Ramos (cell line): ENCODE results near the gene AEBP1.

Experiments used
- in situ Hi-C: fragments of 300-500 bp; cut with MboI; formaldehyde crosslinking; loops from one replicate; pipeline ENCODE4 v1.14.3; 2022; ENCODE audit warnings: low sequenced_read_pairs; ENCODE audit not compliant: unreplicated experiment

Gene AEBP1

DNA sequence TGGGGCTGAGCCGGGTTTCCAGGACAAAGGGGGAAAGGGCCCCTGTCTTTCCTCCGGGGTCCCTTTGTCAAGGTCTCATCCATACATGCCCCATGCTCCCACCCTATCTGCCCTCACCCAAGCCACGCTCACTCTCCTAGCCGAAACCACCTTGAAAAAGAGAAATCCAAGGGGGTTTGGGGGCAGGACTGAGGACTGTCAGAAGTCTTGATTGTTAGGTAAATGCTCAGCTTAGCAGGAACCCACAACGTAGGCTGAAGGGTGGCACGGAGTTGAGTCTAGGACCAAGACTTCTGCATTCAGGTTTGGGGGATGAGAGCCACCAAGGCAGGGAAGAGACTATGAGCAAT, 38.1 kb upstream of the AEBP1 start:
- in situ Hi-C loops: loop anchor here (5.0 kb wide), 1 partner anchor 126 kb away; no protein-coding TSS in a partner anchor

GRCh38 chr7:44066494-44067063, 37.6 kb upstream of the AEBP1 start:
- in situ Hi-C loops: loop anchor here (5.0 kb wide), 1 partner anchor 126 kb away; no protein-coding TSS in a partner anchor

DNA sequence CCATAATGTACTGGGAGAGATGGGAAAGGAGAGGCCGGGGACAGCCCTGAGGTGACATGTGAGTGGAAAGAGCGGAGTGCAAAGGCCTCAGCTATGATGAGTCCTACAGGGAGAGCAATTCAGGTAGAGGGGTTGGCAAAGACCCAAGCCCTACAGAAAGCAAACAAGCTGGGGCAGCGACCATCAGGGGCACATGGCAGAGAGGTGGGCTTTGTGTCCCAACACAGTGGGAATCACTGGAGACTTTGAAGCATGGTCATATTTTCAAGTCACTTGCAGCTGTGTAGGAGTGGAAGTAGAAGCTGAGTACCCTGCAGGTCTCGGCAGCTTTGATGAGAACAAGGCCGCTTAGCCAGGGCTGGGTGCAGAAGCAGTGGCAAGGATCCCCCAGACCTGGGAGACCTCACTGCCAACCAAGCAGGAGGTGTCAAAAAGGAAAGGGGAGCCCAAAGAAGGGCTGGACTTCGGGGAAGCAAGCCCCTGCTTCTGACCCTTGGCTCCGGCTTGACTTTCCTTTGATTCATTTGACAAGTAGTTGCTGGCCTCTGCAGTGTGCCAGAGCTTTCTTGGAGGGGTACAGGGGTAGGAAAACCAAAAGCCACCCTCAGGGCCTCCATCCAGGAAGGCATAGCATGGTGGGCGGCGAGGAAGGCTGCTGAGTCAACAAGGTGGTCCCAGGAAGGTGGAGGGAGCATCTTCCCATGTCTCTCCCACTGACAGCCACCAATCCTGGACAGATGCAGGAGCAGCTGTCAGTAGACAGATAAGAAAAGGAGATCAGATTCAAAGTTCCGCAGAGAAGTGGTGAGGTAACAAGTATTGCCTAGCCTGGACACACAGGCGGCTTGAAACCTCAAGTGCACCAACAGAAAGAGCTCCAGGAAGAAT, 36.8 kb upstream of the AEBP1 start:
- in situ Hi-C loops: loop anchor here (5.0 kb wide), 1 partner anchor 125 kb away; no protein-coding TSS in a partner anchor

DNA sequence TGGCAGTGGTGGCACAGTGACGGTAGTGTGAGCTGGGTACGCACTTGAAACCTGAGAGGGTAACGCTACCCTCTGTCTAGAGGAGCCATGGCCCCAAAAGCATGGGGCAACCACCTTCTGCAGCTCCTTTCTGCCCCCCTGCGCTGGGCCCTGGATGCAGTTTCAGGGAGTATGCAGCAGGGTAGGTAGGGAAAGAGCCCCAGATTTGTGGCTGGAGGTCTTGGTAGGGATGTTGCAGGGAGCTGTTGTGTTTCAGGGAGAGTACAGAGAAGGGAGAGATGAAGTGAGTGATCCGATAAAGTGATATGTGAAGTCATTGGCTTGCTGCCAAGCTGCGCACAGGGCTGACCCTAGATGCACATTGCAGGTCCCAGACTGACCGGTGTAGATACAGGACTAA, 36.1 kb upstream of the AEBP1 start:
- in situ Hi-C loops: loop anchor here (5.0 kb wide), 1 partner anchor 124 kb away; no protein-coding TSS in a partner anchor

DNA sequence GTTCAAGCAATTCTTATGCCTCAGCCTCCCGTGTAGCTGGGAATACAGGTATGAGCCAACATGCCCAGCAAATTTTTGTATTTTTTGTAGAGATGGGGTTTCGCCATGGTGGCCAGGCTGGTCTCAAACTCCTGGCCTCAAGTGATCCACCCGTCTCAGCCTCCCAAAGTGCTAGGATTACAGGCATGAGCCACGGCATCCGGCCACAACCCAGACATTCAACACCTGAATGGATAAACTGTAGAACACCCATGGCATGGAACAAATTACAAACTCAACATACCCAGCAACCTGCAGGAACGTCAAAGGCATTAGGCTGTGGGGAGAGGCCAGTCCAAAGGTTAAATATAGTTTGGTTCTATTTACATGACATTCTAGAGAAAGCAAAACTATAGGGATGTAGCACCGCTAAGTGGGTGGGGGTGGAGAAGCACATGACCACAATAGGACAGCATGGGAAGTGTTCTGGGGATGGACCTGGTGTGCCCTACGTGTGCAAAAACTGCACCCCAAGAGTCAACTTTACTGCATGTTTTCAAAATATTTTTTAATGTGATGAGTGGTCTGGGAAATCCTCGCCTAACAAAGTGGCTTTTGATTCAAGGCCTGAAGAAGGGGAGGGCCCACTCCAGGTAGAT, 32.3 kb upstream of the AEBP1 start:
- in situ Hi-C loops: no loop called here

DNA sequence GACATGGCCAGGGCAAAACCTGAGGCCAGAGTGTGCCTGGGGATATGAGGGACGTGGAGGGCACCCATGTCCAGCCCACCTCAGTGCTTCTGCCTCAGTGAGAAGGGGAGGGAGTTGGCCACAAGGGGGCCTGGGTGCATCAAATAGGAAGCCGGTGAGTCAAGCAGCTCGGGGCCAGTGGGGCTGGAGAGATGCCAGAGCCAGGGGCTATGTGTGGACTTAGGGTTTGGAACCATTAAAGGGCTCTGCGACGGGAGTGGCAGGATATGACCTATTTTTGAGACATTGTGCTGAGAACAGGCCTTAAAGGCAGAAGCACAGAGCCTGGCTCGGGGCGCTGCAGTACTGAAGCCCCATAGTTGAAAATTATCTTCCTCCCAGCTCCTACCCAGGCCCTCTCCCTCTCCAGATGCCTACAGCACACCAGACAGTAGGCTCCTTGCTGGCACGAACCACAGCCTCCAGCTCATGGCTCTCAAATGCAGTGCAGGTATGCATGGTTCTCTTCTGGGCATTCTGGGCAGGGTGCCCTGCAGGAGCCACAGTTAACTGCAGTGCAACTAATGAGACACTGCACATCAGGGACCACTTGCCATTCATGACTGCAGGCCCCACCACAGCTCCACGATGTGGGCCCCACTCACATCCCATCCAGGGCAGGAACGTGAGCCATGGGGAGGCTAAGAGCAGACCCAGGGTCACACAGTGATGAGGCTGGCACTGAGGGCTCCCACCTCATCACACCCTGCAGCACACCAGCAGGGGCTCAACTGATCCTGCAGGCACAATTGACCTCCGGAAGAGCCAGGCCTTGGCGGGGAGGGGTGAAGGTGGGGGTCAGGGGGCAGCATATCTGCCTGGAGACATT, 31.5 kb upstream of the AEBP1 start:
- in situ Hi-C loops: no loop called here

- in situ Hi-C loops: no loop called here
These were observed 30.3 kb upstream of the AEBP1 start for GRCh38 chr7:44073664-44074348.

GRCh38 chr7:44074349-44074695, 29.8 kb upstream of the AEBP1 start:
- in situ Hi-C loops: no loop called here

DNA sequence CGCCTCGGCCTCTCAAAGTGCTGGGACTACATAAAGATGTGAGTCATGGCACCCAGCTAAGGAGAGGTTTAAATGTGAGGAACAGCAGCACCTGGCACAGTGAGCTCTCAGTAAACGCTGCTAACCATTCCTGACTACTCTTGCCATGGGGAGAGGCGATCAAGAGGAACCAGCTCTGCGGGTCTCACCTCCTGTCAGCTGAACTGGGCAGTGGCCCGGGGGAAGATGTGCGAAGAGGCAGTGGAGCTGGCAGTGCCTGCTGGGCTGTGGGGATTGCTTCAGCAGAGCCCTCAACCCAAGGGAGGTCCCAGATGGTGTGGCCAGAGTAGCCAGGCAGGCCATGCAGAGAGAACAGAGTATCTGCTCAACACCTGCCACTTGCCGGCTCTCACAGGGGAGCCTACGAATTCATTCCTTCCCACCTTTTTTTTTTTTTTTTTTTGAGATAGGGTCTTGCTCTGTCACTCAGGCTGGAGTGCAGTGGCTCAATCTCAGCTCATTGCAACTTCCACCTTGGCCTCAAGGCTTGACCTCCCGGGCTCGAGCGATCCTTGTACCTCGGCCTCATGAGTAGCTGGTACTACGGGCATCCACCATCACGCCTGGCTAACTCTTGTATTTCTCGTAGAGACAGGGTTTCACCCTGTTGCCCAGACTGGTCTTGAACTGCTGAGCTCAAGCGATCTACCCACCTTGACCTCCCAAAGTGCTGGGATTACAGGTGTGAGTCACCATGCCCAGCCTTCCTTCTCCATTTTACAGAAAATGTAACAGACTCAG, 28.7 kb upstream of the AEBP1 start:
- in situ Hi-C loops: loop anchor here (25.0 kb wide), 1 partner anchor 912 kb away; the partner anchor contains the start of gene MYO1G

GRCh38 chr7:44076101-44076895, 27.8 kb upstream of the AEBP1 start:
- in situ Hi-C loops: loop anchor here (25.0 kb wide), 1 partner anchor 911 kb away; the partner anchor contains the start of gene MYO1G

DNA sequence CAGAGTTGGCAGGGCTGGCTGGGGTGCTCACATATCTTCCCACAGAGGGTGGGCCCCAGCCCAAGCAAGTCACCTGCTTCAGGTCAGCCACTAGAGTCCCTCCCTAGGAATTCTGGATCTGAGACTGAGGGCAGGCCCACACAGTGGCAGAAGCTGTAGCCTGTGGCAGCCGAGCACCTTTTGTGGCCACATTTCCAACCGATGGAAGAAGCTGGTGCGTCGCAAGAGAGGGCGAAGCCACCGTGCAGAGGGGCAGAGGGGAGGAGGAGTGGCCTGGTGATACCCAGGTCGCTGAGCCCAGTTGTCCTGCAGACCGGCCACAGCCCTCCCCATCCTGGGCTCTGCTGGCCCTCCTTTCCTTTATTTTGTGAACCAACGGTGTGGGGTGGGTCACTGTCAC, 27.1 kb upstream of the AEBP1 start:
- in situ Hi-C loops: loop anchor here (25.0 kb wide), 1 partner anchor 910 kb away; the partner anchor contains the start of gene MYO1G

GRCh38 chr7:44077681-44078091, 26.5 kb upstream of the AEBP1 start:
- in situ Hi-C loops: loop anchor here (25.0 kb wide), 1 partner anchor 910 kb away; the partner anchor contains the start of gene MYO1G

GRCh38 chr7:44078521-44078920, 25.6 kb upstream of the AEBP1 start:
- in situ Hi-C loops: loop anchor here (25.0 kb wide), 1 partner anchor 909 kb away; the partner anchor contains the start of gene MYO1G

DNA sequence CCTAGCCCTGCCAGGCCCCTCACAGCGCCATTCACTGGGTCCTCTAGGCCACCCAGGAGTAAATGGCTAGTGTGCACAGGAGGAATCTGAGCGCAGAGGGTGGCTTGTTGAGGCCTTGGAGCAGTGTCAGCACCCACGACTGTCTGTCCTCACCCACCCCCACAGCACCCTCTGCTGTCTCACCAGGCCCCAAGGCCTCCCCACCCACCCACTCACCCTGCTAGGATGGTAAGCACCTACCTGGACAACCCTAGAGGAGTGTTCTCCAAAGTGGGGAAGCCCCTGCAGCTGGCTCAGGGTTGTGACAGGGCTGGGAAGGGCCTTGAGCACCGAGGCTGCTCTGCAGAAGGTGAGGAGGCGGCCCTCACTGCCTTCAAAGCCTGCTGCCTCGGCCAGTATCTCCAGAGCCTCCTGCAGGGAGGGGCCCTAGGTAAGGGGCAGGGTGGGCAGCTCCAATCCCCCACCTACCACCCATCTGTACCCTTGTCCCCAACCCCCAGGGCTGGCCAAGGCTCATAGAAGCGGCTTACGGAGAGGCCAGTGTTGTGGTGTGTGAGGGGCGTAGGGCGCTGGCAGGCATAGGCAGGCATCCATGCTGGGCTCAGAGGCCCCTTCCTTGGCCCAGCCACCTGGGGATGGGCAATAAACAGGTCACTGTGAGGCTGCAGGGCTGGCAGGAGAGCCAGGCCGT, 24.7 kb upstream of the AEBP1 start:
- in situ Hi-C loops: loop anchor here (25.0 kb wide), 1 partner anchor 908 kb away; the partner anchor contains the start of gene MYO1G

DNA sequence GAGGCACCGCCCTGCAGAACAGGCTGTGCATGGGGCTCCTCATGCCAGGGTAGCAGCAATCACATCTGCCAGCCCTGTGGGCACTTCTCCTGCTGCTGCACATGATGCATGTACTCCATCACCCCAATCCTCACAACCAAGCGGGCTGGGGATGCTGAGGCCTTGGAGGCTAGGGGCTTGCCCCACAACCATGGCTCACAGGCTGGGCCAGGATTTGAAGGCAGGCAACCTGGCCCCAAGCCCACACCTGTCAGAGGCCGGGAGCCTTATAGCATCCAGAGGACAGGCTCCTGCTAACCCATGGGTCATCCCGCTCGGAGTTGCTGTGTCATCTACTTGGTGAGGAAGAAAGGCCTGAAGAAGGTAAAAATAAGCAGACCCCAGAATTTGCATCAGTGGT, 24.0 kb upstream of the AEBP1 start:
- in situ Hi-C loops: loop anchor here (25.0 kb wide), 1 partner anchor 907 kb away; the partner anchor contains the start of gene MYO1G

DNA sequence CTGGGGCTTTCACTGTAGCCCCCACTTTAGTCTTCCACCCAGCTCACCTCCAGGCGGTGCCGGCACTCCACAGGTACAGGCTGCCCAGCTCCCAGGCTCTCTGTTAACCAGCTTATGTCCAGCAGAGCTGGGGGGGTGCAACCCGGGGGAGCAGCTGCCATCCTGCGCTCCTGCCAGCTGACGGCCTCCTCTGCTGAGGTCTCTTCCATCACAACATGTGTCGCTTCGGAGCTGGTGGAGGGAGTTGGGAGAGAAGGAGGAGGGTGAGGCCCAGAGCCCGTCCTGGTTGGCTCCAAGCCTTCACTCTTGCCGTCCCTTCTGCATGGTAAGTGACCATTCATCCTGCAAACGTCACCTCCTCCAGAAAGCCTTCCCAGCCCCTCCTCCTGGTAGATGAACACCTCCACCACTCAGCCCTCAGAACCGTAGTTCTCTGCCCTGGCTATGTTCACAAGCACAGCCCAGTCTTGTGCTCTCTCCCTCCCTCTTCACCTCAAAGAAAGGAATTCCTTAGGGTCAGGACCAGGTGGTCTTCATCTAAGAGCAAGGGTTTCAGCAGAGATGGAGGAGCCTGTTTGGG, 23.4 kb upstream of the AEBP1 start:
- in situ Hi-C loops: loop anchor here (25.0 kb wide), 1 partner anchor 907 kb away; the partner anchor contains the start of gene MYO1G
